ENCODE measurements around the gene ZNF331.
"Not testable (repeated sequence)": the region's sequence is repeated elsewhere in the genome, so short reads cannot be mapped to it uniquely, and the experiment has no call there.

The ZNF331 gene

GRCh38 chr19:53537521-53538377 is at the start of gene ZNF331:
Gene ZNF331 (plus strand): TSS chr19:53538145. CDS start chr19:53569377, 31,232 bp downstream.
- peak; percentile 92 for DNase-seq

- DNase-seq, result no peak
These were observed 45.8 kb upstream of the ZNF331 start for GRCh38 chr19:53492153-53492552.

GRCh38 chr19:53497311-53498023 is 40.5 kb upstream of the ZNF331 start:
- DNase-seq, result not testable (repeated sequence)

- not testable (repeated sequence) for DNase-seq
These were observed 39.9 kb upstream of the ZNF331 start for GRCh38 chr19:53498024-53498395.

- DNase-seq, result not testable (repeated sequence)
These were observed 34.8 kb upstream of the ZNF331 start for GRCh38 chr19:53503151-53503550.

GRCh38 chr19:53503671-53504364 is 34.1 kb upstream of the ZNF331 start:
- not testable (repeated sequence) for DNase-seq

DNA sequence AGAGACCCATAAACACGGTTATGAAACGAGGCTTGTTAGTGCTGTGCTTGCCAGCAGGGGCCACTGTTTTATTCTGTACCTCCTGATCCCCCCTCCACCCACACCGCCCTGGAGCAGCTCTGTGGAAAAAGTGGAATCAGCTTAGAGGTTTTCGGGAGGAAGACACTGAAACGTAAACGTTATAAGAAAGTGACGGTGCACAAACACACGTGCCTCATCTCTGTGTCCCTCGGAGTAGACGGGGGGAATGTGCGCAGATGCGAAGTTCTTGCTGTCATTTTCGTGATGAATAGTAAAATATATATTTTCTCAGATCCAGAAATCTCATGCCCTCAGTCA is 33.6 kb upstream of the ZNF331 start:
- not testable (repeated sequence) for DNase-seq

- no peak for DNase-seq
These were observed 33.1 kb upstream of the ZNF331 start for GRCh38 chr19:53504885-53505284.

GRCh38 chr19:53506728-53507127 is 31.2 kb upstream of the ZNF331 start:
- no peak for DNase-seq

GRCh38 chr19:53507523-53508442 is 30.2 kb upstream of the ZNF331 start:
- DNase-seq, result no peak

DNA sequence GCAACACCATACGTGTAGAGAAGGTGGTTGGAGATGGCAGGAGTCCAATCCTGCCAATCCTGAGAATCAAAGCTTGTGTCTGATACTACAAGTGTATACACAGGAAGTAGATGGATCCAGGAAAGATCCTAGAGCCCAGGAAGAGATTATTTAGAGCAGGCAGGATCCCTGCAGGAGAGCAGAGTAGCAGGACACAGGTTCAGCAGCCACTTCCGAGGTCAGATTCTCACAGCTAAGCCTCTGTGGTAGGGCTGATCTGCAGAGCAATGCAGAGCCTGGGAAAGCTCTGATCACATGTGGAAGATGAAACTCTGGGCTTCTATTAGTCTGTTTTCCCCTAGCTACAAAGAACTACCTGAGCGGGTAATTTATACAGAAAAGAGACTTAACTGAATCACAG is 28.5 kb upstream of the ZNF331 start:
- DNase-seq, result no peak

DNA sequence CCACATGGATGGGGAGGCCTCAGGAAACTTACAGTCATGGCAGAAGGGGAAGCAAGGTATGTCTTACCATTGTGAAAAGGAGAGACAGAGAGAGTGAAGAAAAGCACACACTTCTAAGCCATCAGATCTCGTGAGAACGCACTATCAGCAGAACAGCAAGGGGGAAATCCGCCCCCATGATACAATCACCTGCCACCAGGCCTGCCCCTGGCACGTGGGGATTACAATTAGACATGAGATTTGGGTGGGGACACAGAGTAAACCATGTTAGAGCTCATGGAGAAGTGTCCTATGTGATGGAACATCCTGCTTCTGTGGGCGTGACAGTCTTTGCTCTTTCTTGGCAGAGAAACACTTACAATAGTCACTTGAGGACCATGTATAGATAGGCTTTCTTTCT is 28.1 kb upstream of the ZNF331 start:
- DNase-seq, result no peak

DNA sequence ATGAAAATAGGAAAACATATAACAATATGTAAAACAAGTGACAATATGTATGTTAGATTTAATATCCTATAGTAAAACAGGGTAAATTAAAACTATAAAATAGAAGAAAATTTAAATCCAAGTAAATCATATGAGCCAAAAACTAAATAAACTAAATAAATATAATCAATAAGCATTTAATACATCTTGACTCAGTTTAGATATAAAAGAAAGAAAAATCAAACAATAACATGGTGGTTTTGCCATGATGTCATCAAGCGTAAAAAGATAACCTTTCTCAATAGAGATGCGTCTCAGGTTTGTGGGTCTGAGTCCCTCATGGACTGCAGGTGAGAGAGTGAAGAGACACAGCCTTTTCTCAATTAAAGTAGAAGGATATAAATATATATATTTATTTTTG is 26.6 kb upstream of the ZNF331 start:
- no peak for DNase-seq

DNA sequence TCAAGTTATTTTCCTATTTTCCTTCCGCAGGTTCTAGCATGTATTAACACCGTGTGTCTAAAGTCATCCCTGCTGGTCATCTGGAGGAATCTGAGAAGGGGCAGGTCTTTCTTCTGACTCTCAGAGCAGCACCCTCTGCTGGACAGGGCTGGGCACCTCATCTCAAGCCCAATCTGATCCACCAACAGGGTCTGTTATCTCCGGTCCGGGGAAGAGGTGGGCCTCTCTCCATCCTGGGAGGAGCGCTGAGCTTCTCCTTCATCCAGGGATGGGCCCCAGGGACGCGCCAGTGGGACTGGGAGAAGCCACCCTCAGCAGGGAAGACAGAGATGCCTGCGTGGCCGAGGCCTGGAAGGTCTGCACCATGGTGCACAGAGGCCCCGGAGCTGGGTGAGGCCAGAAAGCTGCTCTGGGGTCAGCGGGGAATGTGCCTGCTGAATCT is 26.0 kb upstream of the ZNF331 start:
- peak; percentile 71 for DNase-seq

GRCh38 chr19:53515047-53515446 is 22.9 kb upstream of the ZNF331 start:
- not testable (repeated sequence) for DNase-seq

DNA sequence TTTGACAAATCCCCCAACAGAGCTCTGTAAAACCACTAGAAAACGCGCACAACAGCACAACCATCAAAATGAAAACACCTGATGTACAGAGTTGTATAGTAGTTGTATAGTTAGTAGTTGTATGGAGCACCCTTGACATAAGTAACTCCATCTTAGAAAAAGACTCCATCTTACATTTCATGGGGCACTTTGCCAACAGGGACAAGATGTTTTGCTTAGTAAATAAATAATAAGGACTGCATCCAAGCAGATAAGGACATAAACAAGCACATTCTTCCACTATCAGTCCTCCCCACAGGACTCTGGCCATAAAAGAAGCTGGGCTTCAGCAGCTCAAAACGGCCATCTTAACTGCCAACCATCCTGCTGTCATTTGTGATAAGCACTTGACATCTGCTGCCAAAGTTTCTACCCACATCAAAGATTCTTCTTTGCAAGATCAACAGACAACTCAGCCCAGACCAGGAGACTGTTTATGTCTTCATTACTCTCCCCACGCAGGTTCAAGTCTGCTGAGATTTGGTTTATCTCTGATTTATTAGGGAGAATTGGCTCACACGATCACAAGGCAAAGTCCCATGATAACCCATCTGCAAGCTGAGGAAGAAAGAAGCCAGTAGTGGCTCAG is 20.7 kb upstream of the ZNF331 start:
- no peak for DNase-seq

- no peak for DNase-seq
These were observed 19.8 kb upstream of the ZNF331 start for GRCh38 chr19:53518121-53518520.

- no peak for DNase-seq
These were observed 19.2 kb upstream of the ZNF331 start for GRCh38 chr19:53518716-53519115.

GRCh38 chr19:53519446-53519845 is 18.5 kb upstream of the ZNF331 start:
- no peak for DNase-seq

DNA sequence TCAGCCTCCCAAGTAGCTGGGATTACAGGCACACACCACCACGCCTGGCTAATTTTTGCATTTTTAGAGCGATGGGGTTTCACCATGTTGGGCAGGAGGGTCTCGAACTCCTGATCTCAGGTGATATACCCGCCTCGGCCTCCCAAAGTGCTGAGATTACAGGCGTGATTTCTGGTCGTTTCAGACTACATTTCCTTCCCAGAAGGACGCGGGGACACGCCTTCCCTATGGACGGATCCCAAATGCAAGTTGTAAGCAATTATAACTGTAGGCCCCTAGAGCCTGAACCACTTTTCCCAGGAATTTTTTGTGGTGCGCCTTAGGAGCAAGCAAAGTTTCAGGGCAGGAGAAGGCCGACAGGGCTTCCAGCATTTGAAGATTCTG is 17.8 kb upstream of the ZNF331 start:
- no peak for DNase-seq

DNA sequence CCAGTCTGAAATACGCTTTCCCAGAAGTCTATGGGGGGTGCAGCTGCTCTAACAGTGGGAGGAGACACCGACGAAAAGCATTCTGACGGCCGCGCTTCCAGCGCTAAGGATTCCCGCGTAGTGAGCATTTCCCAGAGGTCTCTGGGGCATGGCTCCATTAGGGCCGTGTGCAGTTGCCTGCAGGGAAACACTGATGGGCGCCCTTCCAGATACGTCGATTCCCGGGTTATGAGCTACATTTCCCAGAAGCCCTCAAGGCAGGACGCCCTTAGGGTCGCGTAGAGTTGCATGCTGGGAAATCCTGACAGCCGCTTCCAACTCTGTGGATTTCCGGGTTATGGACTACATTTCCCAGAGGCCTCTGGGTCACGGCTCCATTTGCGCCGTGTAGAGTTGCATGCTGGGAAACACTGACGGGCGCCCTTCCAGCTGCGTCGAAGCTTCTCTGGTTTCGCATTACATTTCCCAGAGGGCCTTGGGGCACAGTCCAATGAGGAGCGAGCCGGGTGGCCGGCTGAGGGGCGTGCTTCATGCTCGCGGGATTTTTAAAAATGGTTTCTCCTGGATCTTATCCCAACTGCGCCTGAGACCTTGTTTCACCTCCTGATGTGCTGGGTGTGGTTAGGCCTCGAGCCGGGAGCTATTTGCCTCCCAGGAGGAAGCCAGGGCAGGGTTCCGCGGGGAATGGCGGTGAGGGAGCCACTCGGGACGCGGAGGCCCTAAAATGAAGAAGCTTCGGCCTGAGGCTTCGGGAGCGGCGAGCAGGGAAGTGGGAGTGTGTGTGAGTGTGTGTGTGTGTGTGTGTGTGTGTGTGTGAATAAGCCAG is 17.2 kb upstream of the ZNF331 start:
- DNase-seq, result peak; percentile 90
